ENCODE data around the gene SMIM27.
"Not testable (repeated sequence)": the region's sequence is repeated elsewhere in the genome, so short reads cannot be mapped to it uniquely, and the experiment has no call there.

The SMIM27 gene

DNA sequence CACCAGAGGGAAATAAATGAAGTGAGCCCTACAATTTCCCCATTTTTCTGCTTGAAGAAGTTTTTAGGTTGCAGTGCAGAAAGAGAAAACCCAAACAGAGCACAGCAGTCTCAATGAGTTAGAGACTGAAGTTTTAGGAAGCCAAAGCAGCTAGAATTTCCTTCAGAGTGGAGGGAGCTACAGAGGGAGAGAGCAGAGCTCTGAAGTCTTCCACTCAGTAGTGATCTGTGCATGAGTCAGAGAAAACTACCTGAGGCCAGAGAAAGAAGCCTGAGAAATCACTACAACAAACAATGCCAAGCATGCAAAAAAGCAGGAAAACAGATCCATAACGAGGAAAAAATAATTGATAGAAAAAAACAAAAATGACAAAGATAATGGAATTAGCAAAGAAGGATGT is 38.8 kb downstream of the SMIM27 start:
- Histone ChIP-seq H3K4me3 (ENCODE audit: low read depth in 1 of 2, low read length in 2 of 2) (no peak overlapping the region), H2AFZ (ENCODE audit: low read depth, low read length) (no peak overlapping the region), H3K79me2 (ENCODE audit: insufficient read depth, low read length) (no peaks in the 10 kb centered on the region), H3K4me1 (ENCODE audit: insufficient read depth, low read length) (no peaks in the 10 kb centered on the region), H3K27ac (ENCODE audit: low read length) (no peak overlapping the region), H3K36me3 (ENCODE audit: insufficient read depth, low read length) (no peaks in the 10 kb centered on the region), H4K20me1 (ENCODE audit: insufficient read depth, low read length) (no peaks in the 10 kb centered on the region), H3K9ac (ENCODE audit: low read depth, low read length) (no peak overlapping the region), H3K9me3 (ENCODE audit: insufficient read depth, low read length, severe bottlenecking) (no peaks in the 10 kb centered on the region), H3K4me2 (ENCODE audit: insufficient read depth, low read length) (no peak overlapping the region), H3K27me3 (ENCODE audit: insufficient read depth, low read length, poor library complexity) (no peaks in the 10 kb centered on the region)
- ATAC-seq (ENCODE audit: insufficient read depth, low read depth) (no peak), DNase-seq (no peak)
- TF ChIP-seq, protein P1, sequence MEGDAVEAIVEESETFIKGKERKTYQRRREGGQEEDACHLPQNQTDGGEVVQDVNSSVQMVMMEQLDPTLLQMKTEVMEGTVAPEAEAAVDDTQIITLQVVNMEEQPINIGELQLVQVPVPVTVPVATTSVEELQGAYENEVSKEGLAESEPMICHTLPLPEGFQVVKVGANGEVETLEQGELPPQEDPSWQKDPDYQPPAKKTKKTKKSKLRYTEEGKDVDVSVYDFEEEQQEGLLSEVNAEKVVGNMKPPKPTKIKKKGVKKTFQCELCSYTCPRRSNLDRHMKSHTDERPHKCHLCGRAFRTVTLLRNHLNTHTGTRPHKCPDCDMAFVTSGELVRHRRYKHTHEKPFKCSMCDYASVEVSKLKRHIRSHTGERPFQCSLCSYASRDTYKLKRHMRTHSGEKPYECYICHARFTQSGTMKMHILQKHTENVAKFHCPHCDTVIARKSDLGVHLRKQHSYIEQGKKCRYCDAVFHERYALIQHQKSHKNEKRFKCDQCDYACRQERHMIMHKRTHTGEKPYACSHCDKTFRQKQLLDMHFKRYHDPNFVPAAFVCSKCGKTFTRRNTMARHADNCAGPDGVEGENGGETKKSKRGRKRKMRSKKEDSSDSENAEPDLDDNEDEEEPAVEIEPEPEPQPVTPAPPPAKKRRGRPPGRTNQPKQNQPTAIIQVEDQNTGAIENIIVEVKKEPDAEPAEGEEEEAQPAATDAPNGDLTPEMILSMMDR (IDR thresholded peaks at IDR 0.05; ENCODE audit: borderline replicate concordance, extremely low read depth, low read length, poor library complexity, severe bottlenecking) = no peak
- no peak for TF ChIP-seq EZH2 (IDR thresholded peaks at IDR 0.05; ENCODE audit: borderline replicate concordance, low read depth, low read length, severe bottlenecking)

DNA sequence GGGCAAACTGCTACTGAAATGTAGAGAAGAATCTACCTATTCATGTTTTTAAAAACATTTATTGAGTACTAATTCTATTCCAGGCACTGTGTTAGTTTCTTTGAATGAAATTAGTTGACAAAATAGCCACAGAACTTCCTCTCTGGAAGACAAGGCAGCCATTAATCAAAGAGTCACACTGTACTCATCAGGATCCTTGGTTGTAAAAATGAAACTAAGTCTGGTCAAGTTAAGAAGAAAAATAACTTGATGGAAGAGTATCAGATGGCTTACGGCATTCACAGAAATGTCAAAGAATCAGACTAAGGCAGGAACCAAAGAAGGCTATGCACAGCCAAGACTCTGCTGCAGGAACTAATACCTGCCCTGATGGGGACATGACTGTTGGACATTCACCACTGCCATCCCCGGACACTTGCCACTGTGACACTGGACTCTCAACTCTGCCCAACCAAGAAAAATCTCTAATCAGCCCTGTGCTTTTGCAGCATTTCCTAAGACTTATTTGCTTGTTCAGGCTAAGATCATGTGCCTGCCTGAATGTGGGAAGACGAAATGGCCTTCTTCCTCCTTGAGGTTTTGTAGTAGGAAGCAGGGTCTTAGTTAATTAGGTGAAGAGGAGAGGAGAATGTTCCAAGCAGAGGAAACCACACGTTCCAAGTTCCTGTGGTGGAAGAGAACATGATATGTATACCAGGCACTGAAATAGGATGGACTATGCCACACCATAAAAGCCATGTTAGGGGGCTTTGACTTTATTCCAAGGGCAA is 44.2 kb downstream of the SMIM27 start:
- H3K36me3 ChIP-seq (ENCODE audit: insufficient read depth, low read length) = no peaks in the 10 kb centered on the region
- no peak overlapping the region for H3K27ac ChIP-seq (ENCODE audit: low read length)
- no peaks in the 10 kb centered on the region for H3K4me1 ChIP-seq (ENCODE audit: insufficient read depth, low read length)
- H2AFZ ChIP-seq (ENCODE audit: low read depth, low read length) = no peak overlapping the region
- ATAC-seq (ENCODE audit: insufficient read depth, low read depth) (no peak), DNase-seq (no peak)
- no peak overlapping the region for H3K4me3 ChIP-seq (ENCODE audit: low read depth in 1 of 2, low read length in 2 of 2)
- H3K27me3 ChIP-seq (ENCODE audit: insufficient read depth, low read length, poor library complexity) = no peaks in the 10 kb centered on the region
- no peaks in the 10 kb centered on the region for H3K9me3 ChIP-seq (ENCODE audit: insufficient read depth, low read length, severe bottlenecking)
- no peak overlapping the region for H3K9ac ChIP-seq (ENCODE audit: low read depth, low read length)
- TF ChIP-seq, protein P1 (IDR thresholded peaks at IDR 0.05; ENCODE audit: borderline replicate concordance, extremely low read depth, low read length, poor library complexity, severe bottlenecking) = no peak
- TF ChIP-seq EZH2 (IDR thresholded peaks at IDR 0.05; ENCODE audit: borderline replicate concordance, low read depth, low read length, severe bottlenecking) = no peak
- H4K20me1 ChIP-seq (ENCODE audit: insufficient read depth, low read length) = no peaks in the 10 kb centered on the region
- no peaks in the 10 kb centered on the region for H3K79me2 ChIP-seq (ENCODE audit: insufficient read depth, low read length)
- no peak overlapping the region for H3K4me2 ChIP-seq (ENCODE audit: insufficient read depth, low read length)

DNA sequence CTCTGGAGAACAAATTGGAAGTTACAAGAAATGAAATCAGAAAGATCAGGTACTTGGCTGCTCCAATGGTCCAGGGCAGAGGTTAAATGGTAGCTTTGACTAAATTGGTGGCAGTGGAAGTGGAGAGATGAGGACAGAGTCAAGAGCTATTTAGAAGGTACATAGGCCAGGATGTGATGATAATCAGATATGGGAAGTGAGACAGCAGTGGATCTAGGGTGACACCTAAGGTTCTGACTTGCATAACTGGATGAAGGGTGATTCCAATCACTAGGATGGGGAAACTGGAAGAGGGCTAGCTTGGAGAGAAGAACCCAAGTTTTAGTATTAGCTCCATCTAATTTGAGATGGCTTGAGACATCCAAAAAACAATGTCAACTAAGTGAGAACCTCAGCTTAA is 44.8 kb downstream of the SMIM27 start:
- no peak for ATAC-seq (ENCODE audit: insufficient read depth, low read depth)
- no peaks in the 10 kb centered on the region for H3K9me3 ChIP-seq (ENCODE audit: insufficient read depth, low read length, severe bottlenecking)
- no peak for DNase-seq

DNA sequence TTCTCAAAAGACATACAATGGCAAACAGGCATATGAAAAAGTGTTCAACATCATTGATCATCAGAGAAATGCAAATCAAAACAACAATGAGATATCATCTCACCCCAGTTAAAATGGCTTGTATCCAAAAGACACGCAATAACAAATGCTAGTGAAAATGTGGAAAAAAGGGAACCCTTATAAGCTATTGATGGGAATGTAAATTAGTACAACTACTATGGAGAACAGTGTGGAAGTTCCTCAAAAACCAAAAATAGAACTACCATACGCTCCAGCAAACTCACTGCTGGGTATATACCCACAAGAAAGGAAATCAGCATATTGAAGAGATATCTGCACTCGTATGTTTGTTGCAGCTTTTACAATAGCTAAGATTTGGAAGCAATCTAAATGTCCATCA is 46.9 kb downstream of the SMIM27 start:
- not testable (repeated sequence) for H3K4me1 ChIP-seq (ENCODE audit: insufficient read depth, low read length); H4K20me1 ChIP-seq (ENCODE audit: insufficient read depth, low read length); H2AFZ ChIP-seq (ENCODE audit: low read depth, low read length); H3K36me3 ChIP-seq (ENCODE audit: insufficient read depth, low read length); H3K9me3 ChIP-seq (ENCODE audit: insufficient read depth, low read length, severe bottlenecking); H3K4me3 ChIP-seq (ENCODE audit: low read depth in 1 of 2, low read length in 2 of 2); H3K27ac ChIP-seq (ENCODE audit: low read length); ATAC-seq (ENCODE audit: insufficient read depth, low read depth); H3K79me2 ChIP-seq (ENCODE audit: insufficient read depth, low read length); H3K27me3 ChIP-seq (ENCODE audit: insufficient read depth, low read length, poor library complexity); H3K9ac ChIP-seq (ENCODE audit: low read depth, low read length); DNase-seq; H3K4me2 ChIP-seq (ENCODE audit: insufficient read depth, low read length)

More for the DNA sequence above, 44.8 kb downstream of the SMIM27 start:
- Histone ChIP-seq H3K27ac (ENCODE audit: low read length) (no peak overlapping the region), H3K9ac (ENCODE audit: low read depth, low read length) (no peak overlapping the region), H2AFZ (ENCODE audit: low read depth, low read length) (no peak overlapping the region), H3K79me2 (ENCODE audit: insufficient read depth, low read length) (no peaks in the 10 kb centered on the region), H3K4me1 (ENCODE audit: insufficient read depth, low read length) (no peaks in the 10 kb centered on the region), H3K4me3 (ENCODE audit: low read depth in 1 of 2, low read length in 2 of 2) (no peak overlapping the region), H3K27me3 (ENCODE audit: insufficient read depth, low read length, poor library complexity) (peaks cover under 1% of the 10 kb centered on the region), H4K20me1 (ENCODE audit: insufficient read depth, low read length) (no peaks in the 10 kb centered on the region), H3K4me2 (ENCODE audit: insufficient read depth, low read length) (no peak overlapping the region), H3K36me3 (ENCODE audit: insufficient read depth, low read length) (no peaks in the 10 kb centered on the region)
- TF ChIP-seq, protein P1 (IDR thresholded peaks at IDR 0.05; ENCODE audit: borderline replicate concordance, extremely low read depth, low read length, poor library complexity, severe bottlenecking) = no peak
- TF ChIP-seq EZH2 (IDR thresholded peaks at IDR 0.05; ENCODE audit: borderline replicate concordance, low read depth, low read length, severe bottlenecking) = no peak
